Hepatocyte (in vitro differentiated cells): ENCODE data around the gene LINGO1. TPM values are rescaled to one million over a fixed set of nuclear protein-coding genes. Genes with fewer than 3 reads are reported as not detected.

Experiments
- DNase-seq: peaks from one replicate; pipeline ENCODE4 v3.0.0-alpha.2; 2016; ENCODE audit warnings: low spot score
- H2AFZ ChIP-seq: fragments of 200-600 bp; sonication (generic); 2 replicates; pipeline ENCODE4 v1.6.0; 2016; ENCODE audit warnings: antibody characterized with exemption, mild to moderate bottlenecking
- H3K27ac ChIP-seq: fragments of 200-600 bp; sonication (generic); 2 replicates; pipeline ENCODE4 v1.5.1; 2016; ENCODE audit warnings: mild to moderate bottlenecking
- H3K27me3 ChIP-seq: fragments of 200-600 bp; sonication (generic); 2 replicates; pipeline ENCODE4 v1.6.1; 2016
- H3K36me3 ChIP-seq: fragments of 200-600 bp; sonication (generic); replicated peaks from 2 replicates; pipeline ENCODE4 v1.5.1; 2016; ENCODE audit warnings: low read depth; ENCODE audit not compliant: insufficient read depth
- H3K4me1 ChIP-seq: fragments of 200-600 bp; sonication (generic); 2 replicates; pipeline ENCODE4 v1.5.1; 2016; ENCODE audit warnings: mild to moderate bottlenecking, moderate library complexity; ENCODE audit not compliant: insufficient read depth
- H3K4me2 ChIP-seq: fragments of 200-600 bp; sonication (generic); 2 replicates; pipeline ENCODE4 v1.6.0; 2016
- H3K4me3 ChIP-seq: fragments of 200-600 bp; sonication (generic); 2 replicates; pipeline ENCODE4 v1.5.1; 2016; ENCODE audit warnings: mild to moderate bottlenecking
- H3K79me2 ChIP-seq: fragments of 200-600 bp; sonication (generic); 2 replicates; pipeline ENCODE4 v1.6.0; 2017; ENCODE audit warnings: mild to moderate bottlenecking
- H3K9me2 ChIP-seq: fragments of 200-600 bp; sonication (generic); replicated peaks from 2 replicates; pipeline ENCODE4 v1.6.0; 2017; ENCODE audit warnings: mild to moderate bottlenecking; ENCODE audit not compliant: insufficient read depth
- H3K9me3 ChIP-seq: fragments of 200-600 bp; sonication (generic); 2 replicates; pipeline ENCODE4 v1.5.1; 2016; ENCODE audit warnings: low read depth, mild to moderate bottlenecking
- H4K20me1 ChIP-seq: fragments of 200-600 bp; sonication (generic); 2 replicates; pipeline ENCODE4 v1.6.0; 2016; ENCODE audit warnings: mild to moderate bottlenecking; ENCODE audit not compliant: insufficient read depth, poor library complexity, severe bottlenecking
- EZH2 ChIP-seq: fragments of 200-600 bp; sonication (generic); IDR thresholded peaks from 2 replicates; pipeline ENCODE4 v1.6.1; 2016; ENCODE audit warnings: antibody characterized with exemption, mild to moderate bottlenecking, borderline replicate concordance
- EZH2phosphoT487 ChIP-seq: fragments of 200-600 bp; sonication (generic); IDR thresholded peaks from one replicate; pipeline ENCODE4 v1.6.1; 2018; ENCODE audit warnings: antibody characterized with exemption, mild to moderate bottlenecking, low read depth, moderate library complexity; ENCODE audit not compliant: unreplicated experiment, severe bottlenecking
- WGBS: methylation state at CpG from one replicate; pipeline ENCODE4 v1.1.6; 2016; ENCODE audit warnings: low lambda C conversion rate; ENCODE audit errors: missing lambda C conversion rate; 5-methylcytosine and 5-hydroxymethylcytosine counted together
- polyA plus RNA-seq: library from polyadenylated mRNA; unstranded; fragments of >200 nt; fragmentation: Nextera tagmentation; extraction: Ambion mirVana; gene quantifications from 2 replicates; pipeline ENCODE4 v1.2.1, GENCODE V29; 2016
- total RNA-seq: library from RNA; depleted of rRNA; stranded (reverse); fragments of >200 nt; gene quantifications from 2 replicates; pipeline ENCODE4 v1.2.3, GENCODE V29; 2014
- TF ChIP-seq, protein P1 (sequence below): fragments of 200-600 bp; sonication (generic); IDR thresholded peaks from 2 replicates; pipeline ENCODE4 v1.5.1; 2016; ENCODE audit warnings: antibody characterized with exemption, mild to moderate bottlenecking; ENCODE audit not compliant: poor library complexity

LINGO1 gene
- total and polyA plus RNA-seq, 2 experiments from 2014 or later, result 4.3 to 5.1 TPM

DNA sequence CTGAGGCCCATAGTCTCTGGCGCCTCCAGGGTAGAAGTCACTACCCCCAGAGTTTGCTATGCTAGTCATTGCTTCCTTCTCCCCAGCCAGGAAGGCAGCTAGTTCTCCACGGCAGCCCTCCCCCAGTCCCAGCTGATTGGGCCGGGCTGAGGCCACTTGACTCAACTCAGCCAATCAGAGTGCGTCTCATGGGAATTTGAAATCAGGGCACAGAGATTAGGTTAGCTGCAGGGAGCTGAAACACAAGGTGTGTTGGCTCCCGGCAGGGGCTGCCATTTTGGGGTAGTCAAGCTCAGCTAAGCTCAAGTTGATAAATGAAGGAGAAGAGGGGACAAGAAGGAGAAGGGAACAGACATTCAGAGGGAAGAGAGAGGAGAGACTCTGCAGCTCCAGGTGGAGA is 32.8 kb downstream of the LINGO1 start:
- Histone ChIP-seq H3K9me2 (no peaks in the 10 kb centered on the region), H3K4me1 (peaks cover 4% of the 10 kb centered on the region), H2AFZ (no peak overlapping the region), H3K4me3 (no peak overlapping the region), H4K20me1 (no peaks in the 10 kb centered on the region), H3K27ac (no peak overlapping the region), H3K79me2 (no peaks in the 10 kb centered on the region), H3K4me2 (no peak overlapping the region), H3K9me3 (no peaks in the 10 kb centered on the region), H3K36me3 (no peaks in the 10 kb centered on the region), H3K27me3 (no peaks in the 10 kb centered on the region)
- 84% methylated on average over 5 of the region's 5 CpGs for WGBS
- TF ChIP-seq EZH2phosphoT487 (no peak), EZH2 (no peak)
- TF ChIP-seq, protein P1, sequence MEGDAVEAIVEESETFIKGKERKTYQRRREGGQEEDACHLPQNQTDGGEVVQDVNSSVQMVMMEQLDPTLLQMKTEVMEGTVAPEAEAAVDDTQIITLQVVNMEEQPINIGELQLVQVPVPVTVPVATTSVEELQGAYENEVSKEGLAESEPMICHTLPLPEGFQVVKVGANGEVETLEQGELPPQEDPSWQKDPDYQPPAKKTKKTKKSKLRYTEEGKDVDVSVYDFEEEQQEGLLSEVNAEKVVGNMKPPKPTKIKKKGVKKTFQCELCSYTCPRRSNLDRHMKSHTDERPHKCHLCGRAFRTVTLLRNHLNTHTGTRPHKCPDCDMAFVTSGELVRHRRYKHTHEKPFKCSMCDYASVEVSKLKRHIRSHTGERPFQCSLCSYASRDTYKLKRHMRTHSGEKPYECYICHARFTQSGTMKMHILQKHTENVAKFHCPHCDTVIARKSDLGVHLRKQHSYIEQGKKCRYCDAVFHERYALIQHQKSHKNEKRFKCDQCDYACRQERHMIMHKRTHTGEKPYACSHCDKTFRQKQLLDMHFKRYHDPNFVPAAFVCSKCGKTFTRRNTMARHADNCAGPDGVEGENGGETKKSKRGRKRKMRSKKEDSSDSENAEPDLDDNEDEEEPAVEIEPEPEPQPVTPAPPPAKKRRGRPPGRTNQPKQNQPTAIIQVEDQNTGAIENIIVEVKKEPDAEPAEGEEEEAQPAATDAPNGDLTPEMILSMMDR, result no peak
- DNase-seq, result no peak

DNA sequence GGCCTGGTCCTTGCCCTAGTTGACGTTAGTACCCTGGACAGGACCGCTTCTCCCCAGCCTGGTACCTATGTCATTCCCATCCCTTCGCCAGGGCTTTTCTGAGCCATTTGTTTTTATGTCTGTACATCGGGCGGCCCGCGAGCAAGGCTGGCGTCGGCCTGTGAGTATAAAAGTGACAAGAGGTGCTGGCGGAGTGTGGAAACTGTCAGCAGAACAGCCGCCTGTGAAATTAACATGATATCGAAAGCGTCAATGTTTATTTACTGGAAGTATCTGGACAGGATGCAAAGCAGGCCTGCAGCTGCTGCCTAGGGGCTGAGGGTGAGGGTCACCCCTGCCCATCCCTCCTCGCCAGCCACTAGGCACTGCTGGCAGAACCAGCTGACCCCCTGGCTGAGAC is 33.4 kb downstream of the LINGO1 start:
- H3K9me3 ChIP-seq, result no peaks in the 10 kb centered on the region
- no peak overlapping the region for H3K27ac ChIP-seq
- no peak overlapping the region for H2AFZ ChIP-seq

DNA sequence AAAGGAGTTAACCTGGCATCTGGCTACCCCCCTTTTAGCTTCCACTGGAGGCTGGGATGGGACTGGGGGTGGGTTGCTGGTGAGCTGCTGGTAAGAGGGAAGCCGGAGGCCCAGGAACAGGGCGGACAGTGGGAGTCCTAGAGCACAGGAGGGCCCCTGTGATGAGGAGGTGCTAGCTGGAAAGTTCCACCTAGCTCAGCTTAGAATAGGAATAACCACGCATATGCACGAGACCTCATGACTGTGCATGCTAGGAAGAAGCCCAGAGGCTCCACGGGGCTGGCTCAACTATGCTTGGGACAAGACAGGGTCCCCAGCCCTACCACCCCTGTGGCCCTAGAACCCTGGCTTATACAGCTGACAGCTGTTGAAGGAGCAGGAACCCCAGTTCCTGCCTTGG is 34.1 kb downstream of the LINGO1 start:
- Histone ChIP-seq H3K27ac (no peak overlapping the region), H3K9me2 (no peaks in the 10 kb centered on the region), H3K36me3 (no peaks in the 10 kb centered on the region), H3K4me3 (no peak overlapping the region), H3K9me3 (no peaks in the 10 kb centered on the region), H3K27me3 (no peaks in the 10 kb centered on the region), H3K79me2 (no peaks in the 10 kb centered on the region), H3K4me1 (no peaks in the 10 kb centered on the region), H2AFZ (no peak overlapping the region), H3K4me2 (no peak overlapping the region), H4K20me1 (no peaks in the 10 kb centered on the region)
- TF ChIP-seq, protein P1, result no peak
- TF ChIP-seq EZH2phosphoT487, result no peak
- TF ChIP-seq EZH2, result no peak
- WGBS, result 96% methylated on average over 5 of the region's 5 CpGs
- DNase-seq, result no peak

More for the DNA sequence above, 33.4 kb downstream of the LINGO1 start:
- H3K79me2 ChIP-seq, result no peaks in the 10 kb centered on the region
- no peaks in the 10 kb centered on the region for H4K20me1 ChIP-seq
- no peak for DNase-seq
- H3K4me1 ChIP-seq, result no peaks in the 10 kb centered on the region
- H3K4me2 ChIP-seq, result no peak overlapping the region
- TF ChIP-seq, protein P1, result no peak
- no peak for TF ChIP-seq EZH2phosphoT487
- no peak for TF ChIP-seq EZH2
- no peaks in the 10 kb centered on the region for H3K9me2 ChIP-seq
- no peaks in the 10 kb centered on the region for H3K27me3 ChIP-seq
- 80% methylated on average over 14 of the region's 14 CpGs for WGBS
- no peaks in the 10 kb centered on the region for H3K36me3 ChIP-seq
- H3K4me3 ChIP-seq, result no peak overlapping the region

DNA sequence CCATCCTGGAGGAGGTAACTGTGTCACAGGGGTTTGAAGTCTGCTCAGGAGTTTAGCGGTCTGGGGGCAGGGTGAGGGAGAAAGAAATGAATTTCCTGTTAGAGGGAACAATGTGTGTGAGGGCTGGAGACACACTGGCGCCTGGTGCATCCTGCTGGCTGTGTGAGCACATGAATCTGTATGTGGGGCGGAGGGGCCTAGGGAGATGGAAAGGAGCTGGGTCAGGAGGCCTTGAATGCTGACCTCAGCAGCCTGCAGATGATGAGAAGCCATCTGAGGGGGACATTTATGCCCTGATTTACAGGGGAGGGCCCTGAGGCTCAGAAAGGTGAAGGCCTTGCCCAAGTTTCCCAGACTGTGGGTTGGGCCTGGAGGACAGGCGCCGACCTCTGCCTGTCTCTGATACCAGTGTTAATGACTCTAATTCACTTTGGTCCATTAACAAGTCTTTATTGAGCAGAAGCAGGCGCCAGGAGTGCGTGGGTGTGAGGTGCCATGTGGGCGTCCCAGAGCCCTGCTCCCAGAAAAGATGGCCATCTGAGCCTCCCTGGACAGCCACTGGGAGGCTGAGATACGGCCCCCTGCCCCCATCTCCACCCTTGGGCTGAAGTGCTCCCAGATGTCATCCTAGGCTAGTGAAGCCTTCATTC is 34.8 kb downstream of the LINGO1 start:
- TF ChIP-seq EZH2, result no peak
- no peak for TF ChIP-seq EZH2phosphoT487
- TF ChIP-seq, protein P1, result no peak
- no peaks in the 10 kb centered on the region for H3K27me3 ChIP-seq
- H3K27ac ChIP-seq, result no peak overlapping the region
- no peak overlapping the region for H2AFZ ChIP-seq
- H3K36me3 ChIP-seq, result no peaks in the 10 kb centered on the region
- no peaks in the 10 kb centered on the region for H3K79me2 ChIP-seq
- H3K4me1 ChIP-seq, result no peaks in the 10 kb centered on the region
- H3K9me3 ChIP-seq, result no peaks in the 10 kb centered on the region
- H3K9me2 ChIP-seq, result no peaks in the 10 kb centered on the region
- H3K4me3 ChIP-seq, result no peak overlapping the region
- 77% methylated on average over 9 of the region's 9 CpGs for WGBS
- no peak overlapping the region for H3K4me2 ChIP-seq
- no peak for DNase-seq
- no peaks in the 10 kb centered on the region for H4K20me1 ChIP-seq
